Right lung (tissue), 5 donors: ENCODE data around the gene TBL1X. TPM values are rescaled to one million over a fixed set of nuclear protein-coding genes. Genes with fewer than 3 reads are reported as not detected.

Experiments used
- DNase-seq, 2 donors: peaks; one replicate each; pipeline ENCODE4 v3.0.0-alpha.2; 2013
- polyA plus RNA-seq, 5 donors: library from polyadenylated mRNA; unstranded; fragments of 120-200 nt; gene quantifications; one replicate each; pipeline versions ENCODE4 v1.2.1 to v1.2.3, GENCODE V29; 2013; ENCODE audit warnings: inconsistent platforms in 1 of 5, low replicate concordance in 1 of 5; ENCODE audit not compliant: insufficient read length in 5 of 5, insufficient read depth in 1 of 5

The TBL1X gene
- polyA plus RNA-seq, 5 donors = 18.0 to 23.6 (median 19.4) TPM

- DNase-seq = no peak
These were observed 157.3 kb downstream of the TBL1X start for GRCh38 chrX:9622128-9622527.

- DNase-seq = no peak
These were observed 161.5 kb downstream of the TBL1X start for GRCh38 chrX:9626379-9626778.

- no peak for DNase-seq
These were observed 163.1 kb downstream of the TBL1X start for GRCh38 chrX:9627922-9628321.

- no peak for DNase-seq
These were observed 164.1 kb downstream of the TBL1X start for GRCh38 chrX:9628779-9629493.

- DNase-seq = peak in 1 of 2 donors; percentile 34
These were observed 169.7 kb downstream of the TBL1X start for GRCh38 chrX:9634551-9634950.

GRCh38 chrX:9635368-9635767 lies 170.5 kb downstream of the TBL1X start:
- no peak for DNase-seq

- no peak for DNase-seq
These were observed 170.9 kb downstream of the TBL1X start for GRCh38 chrX:9635803-9636202.

GRCh38 chrX:9638871-9639270 lies 174.0 kb downstream of the TBL1X start:
- DNase-seq = no peak

- DNase-seq = no peak
These were observed 177.6 kb downstream of the TBL1X start for GRCh38 chrX:9642270-9642995.

- no peak for DNase-seq
These were observed 178.9 kb downstream of the TBL1X start for GRCh38 chrX:9643807-9644206.

- no peak for DNase-seq
These were observed 179.5 kb downstream of the TBL1X start for GRCh38 chrX:9644335-9644734.

- no peak for DNase-seq
These were observed 181.8 kb downstream of the TBL1X start for GRCh38 chrX:9646471-9647224.

- DNase-seq = no peak
These were observed 182.6 kb downstream of the TBL1X start for GRCh38 chrX:9647431-9647830.

- DNase-seq = no peak
These were observed 185.2 kb downstream of the TBL1X start for GRCh38 chrX:9650091-9650490.

- DNase-seq = no peak
These were observed 186.9 kb downstream of the TBL1X start for GRCh38 chrX:9651737-9652136.

GRCh38 chrX:9654929-9655328 lies 190.1 kb downstream of the TBL1X start:
- DNase-seq = no peak

GRCh38 chrX:9656277-9656676 lies 191.4 kb downstream of the TBL1X start:
- peak in 1 of 2 donors; percentile 37 for DNase-seq

GRCh38 chrX:9656871-9657270 lies 192.0 kb downstream of the TBL1X start:
- no peak for DNase-seq

GRCh38 chrX:9657590-9658256 lies 192.9 kb downstream of the TBL1X start:
- DNase-seq = no peak

GRCh38 chrX:9658409-9658808 lies 193.6 kb downstream of the TBL1X start:
- DNase-seq = no peak

- DNase-seq = no peak
These were observed 194.8 kb downstream of the TBL1X start for GRCh38 chrX:9659571-9660195.

- no peak for DNase-seq
These were observed 197.3 kb downstream of the TBL1X start for GRCh38 chrX:9662148-9662547.
